HG02571 (cell line): ENCODE results near the gene KY.

Experiments used
- ATAC-seq: cut with Tn5 transposase; IDR thresholded peaks from one replicate; pipeline ENCODE4 v1.9.1; 2021; ENCODE audit warnings: mild to moderate bottlenecking, moderate library complexity; ENCODE audit not compliant: unreplicated experiment

KY gene

GRCh38 chr3:134675726-134676256 is 25.0 kb upstream of the KY start:
- ATAC-seq, result no peak

- ATAC-seq, result no peak
These were observed 21.7 kb upstream of the KY start for GRCh38 chr3:134672571-134672970.

- no peak for ATAC-seq
These were observed 17.1 kb upstream of the KY start for GRCh38 chr3:134667956-134668355.

GRCh38 chr3:134667406-134667805 is 16.6 kb upstream of the KY start:
- ATAC-seq, result no peak

GRCh38 chr3:134666885-134667284 is 16.1 kb upstream of the KY start:
- ATAC-seq, result no peak

GRCh38 chr3:134666466-134666865 is 15.6 kb upstream of the KY start:
- no peak for ATAC-seq

- no peak for ATAC-seq
These were observed 15.2 kb upstream of the KY start for GRCh38 chr3:134666052-134666451.

- ATAC-seq, result no peak
These were observed 14.4 kb upstream of the KY start for GRCh38 chr3:134665243-134665642.

- ATAC-seq, result no peak
These were observed 13.1 kb upstream of the KY start for GRCh38 chr3:134663721-134664456.

- ATAC-seq, result no peak
These were observed 9.2 kb upstream of the KY start for GRCh38 chr3:134660046-134660441.

GRCh38 chr3:134659391-134660045 is 8.7 kb upstream of the KY start:
- ATAC-seq, result no peak

- ATAC-seq, result no peak
These were observed 7.7 kb upstream of the KY start for GRCh38 chr3:134658555-134658954.

- ATAC-seq, result no peak
These were observed 5.5 kb upstream of the KY start for GRCh38 chr3:134656211-134656800.

GRCh38 chr3:134655706-134656105 is 4.9 kb upstream of the KY start:
- no peak for ATAC-seq

- ATAC-seq, result no peak
These were observed 3.2 kb upstream of the KY start for GRCh38 chr3:134654031-134654430.

- no peak for ATAC-seq
These were observed 2.2 kb upstream of the KY start for GRCh38 chr3:134652886-134653630.

- no peak for ATAC-seq
These were observed 1.6 kb upstream of the KY start for GRCh38 chr3:134652409-134652831.

GRCh38 chr3:134651347-134652041 is 672 bp upstream of the KY start:
- ATAC-seq, result no peak

GRCh38 chr3:134649106-134649705 is 1.6 kb downstream of the KY start:
- ATAC-seq, result no peak
